Measurements from ENCODE around the gene SRGAP3.

GRCh38 chr3:9069971-9070370, 179.5 kb downstream of the SRGAP3 start:
- TF ChIP-seq, protein P1, sequence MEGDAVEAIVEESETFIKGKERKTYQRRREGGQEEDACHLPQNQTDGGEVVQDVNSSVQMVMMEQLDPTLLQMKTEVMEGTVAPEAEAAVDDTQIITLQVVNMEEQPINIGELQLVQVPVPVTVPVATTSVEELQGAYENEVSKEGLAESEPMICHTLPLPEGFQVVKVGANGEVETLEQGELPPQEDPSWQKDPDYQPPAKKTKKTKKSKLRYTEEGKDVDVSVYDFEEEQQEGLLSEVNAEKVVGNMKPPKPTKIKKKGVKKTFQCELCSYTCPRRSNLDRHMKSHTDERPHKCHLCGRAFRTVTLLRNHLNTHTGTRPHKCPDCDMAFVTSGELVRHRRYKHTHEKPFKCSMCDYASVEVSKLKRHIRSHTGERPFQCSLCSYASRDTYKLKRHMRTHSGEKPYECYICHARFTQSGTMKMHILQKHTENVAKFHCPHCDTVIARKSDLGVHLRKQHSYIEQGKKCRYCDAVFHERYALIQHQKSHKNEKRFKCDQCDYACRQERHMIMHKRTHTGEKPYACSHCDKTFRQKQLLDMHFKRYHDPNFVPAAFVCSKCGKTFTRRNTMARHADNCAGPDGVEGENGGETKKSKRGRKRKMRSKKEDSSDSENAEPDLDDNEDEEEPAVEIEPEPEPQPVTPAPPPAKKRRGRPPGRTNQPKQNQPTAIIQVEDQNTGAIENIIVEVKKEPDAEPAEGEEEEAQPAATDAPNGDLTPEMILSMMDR (conservative IDR thresholded peaks at IDR 0.05; ENCODE audit: low read length) = no peak
- no peak for TF ChIP-seq EZH2phosphoT487 (IDR thresholded peaks at IDR 0.05; ENCODE audit: borderline replicate concordance)

Data from Loucy (cell line).